NCI-H446 (cell line): ENCODE results near the gene GPR6.

ENCODE experiments used
- DNase-seq, 2 experiments: peaks; one replicate each; lab custom pipeline; 2025; lab: John Stamatoyannopoulos, UW

The GPR6 gene

GRCh38 chr6:109978174-109979032, at the start of gene GPR6:
Gene GPR6, plus strand, starts transcription at chr6:109978311. Its CDS starts 802 bp downstream, at chr6:109979113.
- DNase-seq = no peak

- DNase-seq = no peak
These were observed 43.8 kb upstream of the GPR6 start for GRCh38 chr6:109934293-109934692.

- DNase-seq = no peak
These were observed 38.5 kb upstream of the GPR6 start for GRCh38 chr6:109939654-109940053.

- DNase-seq = no peak
These were observed 33.7 kb upstream of the GPR6 start for GRCh38 chr6:109944448-109944847.

GRCh38 chr6:109945091-109945490, 33.0 kb upstream of the GPR6 start:
- no peak for DNase-seq

GRCh38 chr6:109946979-109947378, 31.1 kb upstream of the GPR6 start:
- DNase-seq = no peak

GRCh38 chr6:109949281-109950065, 28.6 kb upstream of the GPR6 start:
- DNase-seq = no peak

GRCh38 chr6:109955491-109955890, 22.6 kb upstream of the GPR6 start:
- no peak for DNase-seq

- no peak for DNase-seq
These were observed 19.5 kb upstream of the GPR6 start for GRCh38 chr6:109958626-109959025.

- DNase-seq = no peak
These were observed 16.5 kb upstream of the GPR6 start for GRCh38 chr6:109961611-109962041.

GRCh38 chr6:109962271-109962670, 15.8 kb upstream of the GPR6 start:
- no peak for DNase-seq

GRCh38 chr6:109963598-109964170, 14.4 kb upstream of the GPR6 start:
- DNase-seq = no peak

GRCh38 chr6:109964949-109965348, 13.2 kb upstream of the GPR6 start:
- DNase-seq = no peak

- no peak for DNase-seq
These were observed 11.8 kb upstream of the GPR6 start for GRCh38 chr6:109966299-109966698.

- no peak for DNase-seq
These were observed 329 bp upstream of the GPR6 start for GRCh38 chr6:109977791-109978173.

GRCh38 chr6:109979033-109979921, 1.2 kb downstream of the GPR6 start:
- no peak for DNase-seq

- no peak for DNase-seq
These were observed 6.3 kb downstream of the GPR6 start for GRCh38 chr6:109984410-109984809.

- DNase-seq = no peak
These were observed 9.1 kb downstream of the GPR6 start for GRCh38 chr6:109987196-109987595.

- no peak for DNase-seq
These were observed 13.3 kb downstream of the GPR6 start for GRCh38 chr6:109991201-109992101.

- DNase-seq = no peak
These were observed 20.2 kb downstream of the GPR6 start for GRCh38 chr6:109998159-109998785.
